HCT116 (cell line): ENCODE measurements around the gene MYH6. TPM values are rescaled to one million over a fixed set of nuclear protein-coding genes. Genes with fewer than 3 reads are reported as not detected.

Source experiments
- ATAC-seq: fragments of 200-7000 bp; cut with Tn5 transposase; 2 replicates; pipeline ENCODE4 v1.9.1; 2020; ENCODE audit warnings: mild to moderate bottlenecking, moderate library complexity
- BruUV-seq: library from RNA; stranded (reverse); fragments of 400-500 nt; replicated peaks from 2 replicates; lab custom pipeline; 2021; lab: Mats Ljungman, UMichigan
- CTCF ChIA-PET: fragments of 300-600 bp; sonication (Branson Sonifier 250); formaldehyde crosslinking; loops from one replicate; lab custom pipeline; 2021; ENCODE audit warnings: antibody characterized with exemption; lab: Charles Lee
- POLR2A ChIA-PET: fragments of 300-600, 350-600 bp; sonication (Branson Sonifier 250); formaldehyde crosslinking; loops from one replicate; lab custom pipeline; 2021; ENCODE audit warnings: antibody characterized with exemption; lab: Charles Lee
- RAD21 ChIA-PET, 2 experiments: fragments of 300-600 bp; sonication (Branson Sonifier 250); formaldehyde crosslinking; loops; one replicate each; lab custom pipeline; 2023; ENCODE audit warnings: low total read pairs in 2 of 2; ENCODE audit not compliant: uncharacterized antibody in 2 of 2, unreplicated experiment in 2 of 2, low non-redundant PET in 1 of 2; lab: Charles Lee
- DNase-seq: peaks from one replicate; pipeline ENCODE4 v3.0.0-alpha.2; 2010; ENCODE audit warnings: low read depth, low spot score
- H2AFZ ChIP-seq: fragments of 200-600 bp; shearing (Covaris generic), sonication (generic); 2 replicates; pipeline ENCODE4 v1.6.1; 2017; ENCODE audit warnings: low read depth, mixed run types, mixed read lengths, antibody characterized with exemption, low read length; ENCODE audit not compliant: poor library complexity, severe bottlenecking
- H3K27ac ChIP-seq: 2 replicates; pipeline ENCODE4 v1.5.1; 2012; ENCODE audit warnings: low read depth, low read length
- H3K27me3 ChIP-seq: fragments of 200-600 bp; sonication (generic); 2 replicates; pipeline ENCODE4 v1.6.1; 2016; ENCODE audit warnings: mixed run types, low read length, mixed read lengths; ENCODE audit not compliant: insufficient read depth
- H3K36me3 ChIP-seq, 2 experiments: fragments of 200-500 bp in 1 of 2; fragments of 200-600 bp in 1 of 2; sonication (Bioruptor generic) in 1 of 2; sonication (generic) in 1 of 2; 2 replicates each; pipeline versions ENCODE4 v1.5.1 to v1.6.1; 2014 to 2016; ENCODE audit warnings: low read length in 2 of 2, inconsistent platforms in 1 of 2, mixed read lengths in 1 of 2, mixed run types in 1 of 2; ENCODE audit not compliant: insufficient read depth in 2 of 2, control insufficient read depth in 1 of 2
- H3K4me1 ChIP-seq, 2 experiments: fragments of 200-600 bp in 1 of 2; sonication (generic) in 1 of 2; 2 replicates each; pipeline versions ENCODE4 v1.5.1 to v1.6.1; 2012 to 2017; ENCODE audit warnings: low read length in 2 of 2, inconsistent platforms in 1 of 2, mild to moderate bottlenecking in 1 of 2, mixed read lengths in 1 of 2, mixed run types in 1 of 2, moderate library complexity in 1 of 2; ENCODE audit not compliant: insufficient read depth in 2 of 2, control insufficient read depth in 1 of 2
- H3K4me2 ChIP-seq: fragments of 200-600 bp; sonication (generic); 2 replicates; pipeline ENCODE4 v1.6.1; 2017; ENCODE audit warnings: mixed run types, low read length, mixed read lengths
- H3K4me3 ChIP-seq, 2 experiments: fragments of 200-600 bp in 1 of 2; sonication (generic) in 1 of 2; replicated peaks in 1 of 2; 2 replicates each; pipeline ENCODE4 v1.5.1; 2011 to 2016; ENCODE audit warnings: low read length in 2 of 2, control low read depth in 1 of 2, low read depth in 1 of 2, mild to moderate bottlenecking in 1 of 2, mixed read lengths in 1 of 2, mixed run types in 1 of 2
- H3K79me2 ChIP-seq: fragments of 200-600 bp; sonication (generic); 2 replicates; pipeline ENCODE4 v1.6.1; 2017; ENCODE audit warnings: mild to moderate bottlenecking, mixed run types, low read length, moderate library complexity, mixed read lengths; ENCODE audit not compliant: insufficient read depth
- H3K9ac ChIP-seq: fragments of 200-600 bp; sonication (generic); 2 replicates; pipeline ENCODE4 v1.6.1; 2016; ENCODE audit warnings: low read length, mixed read lengths
- H3K9me2 ChIP-seq: fragments of 200-600 bp; sonication (generic), shearing (Covaris generic); 2 replicates; pipeline ENCODE4 v1.6.1; 2017; ENCODE audit warnings: mixed run types, mild to moderate bottlenecking, moderate library complexity; ENCODE audit not compliant: insufficient read depth
- H3K9me3 ChIP-seq, 2 experiments: fragments of 200-500 bp in 1 of 2; fragments of 200-600 bp in 1 of 2; sonication (Bioruptor generic) in 1 of 2; sonication (generic) in 1 of 2; 2 replicates each; pipeline ENCODE4 v1.6.1; 2014 to 2017; ENCODE audit warnings: low read length in 2 of 2, mixed read lengths in 2 of 2, inconsistent platforms in 1 of 2, low read depth in 1 of 2, mild to moderate bottlenecking in 1 of 2, mixed run types in 1 of 2, moderate library complexity in 1 of 2; ENCODE audit not compliant: control insufficient read depth in 1 of 2, insufficient read depth in 1 of 2
- H4K20me1 ChIP-seq: fragments of 200-600 bp; sonication (generic), shearing (Covaris generic); 2 replicates; pipeline ENCODE4 v1.6.1; 2017; ENCODE audit warnings: mixed run types, mild to moderate bottlenecking, moderate library complexity; ENCODE audit not compliant: insufficient read depth
- CBX3 ChIP-seq: IDR thresholded peaks from 2 replicates; pipeline ENCODE4 v1.6.1; 2012; ENCODE audit warnings: low read depth
- CEBPB ChIP-seq: IDR thresholded peaks from 2 replicates; pipeline ENCODE4 v1.6.1; 2012; ENCODE audit warnings: low read depth
- EGR1 ChIP-seq: IDR thresholded peaks from 2 replicates; pipeline ENCODE4 v1.6.1; 2012; ENCODE audit warnings: low read depth
- EZH2 ChIP-seq: fragments of 200-600 bp; sonication (generic); IDR thresholded peaks from 2 replicates; pipeline ENCODE4 v1.6.1; 2017; ENCODE audit warnings: antibody characterized with exemption, mixed run types
- EZH2phosphoT487 ChIP-seq: fragments of 200-600 bp; IDR thresholded peaks from 2 replicates; pipeline ENCODE4 v1.6.1; 2018; ENCODE audit warnings: antibody characterized with exemption, borderline replicate concordance
- FOSL1 ChIP-seq: IDR thresholded peaks from 2 replicates; pipeline ENCODE4 v1.6.1; 2012; ENCODE audit warnings: low read depth
- JUND ChIP-seq: IDR thresholded peaks from 2 replicates; pipeline ENCODE4 v1.6.1; 2012
- MAX ChIP-seq: IDR thresholded peaks from 2 replicates; pipeline ENCODE4 v1.6.1; 2012
- POLR2AphosphoS5 ChIP-seq: IDR thresholded peaks from 2 replicates; pipeline ENCODE4 v1.6.1; 2011; ENCODE audit warnings: mild to moderate bottlenecking, low read depth, low read length, moderate library complexity
- RAD21 ChIP-seq: IDR thresholded peaks from 2 replicates; pipeline ENCODE4 v1.6.1; 2012; ENCODE audit warnings: low read depth, mild to moderate bottlenecking
- REST ChIP-seq: IDR thresholded peaks from 2 replicates; pipeline ENCODE4 v1.6.1; 2012; ENCODE audit warnings: low read depth
- SIN3A ChIP-seq: IDR thresholded peaks from 2 replicates; pipeline ENCODE4 v1.6.1; 2012; ENCODE audit warnings: low read depth
- SP1 ChIP-seq: IDR thresholded peaks from 2 replicates; pipeline ENCODE4 v1.6.1; 2012; ENCODE audit warnings: low read depth
- SRF ChIP-seq: IDR thresholded peaks from 2 replicates; pipeline ENCODE4 v1.6.1; 2012; ENCODE audit warnings: low read depth
- TCF7L2 ChIP-seq: IDR thresholded peaks from 2 replicates; pipeline ENCODE4 v1.7.0; 2011; ENCODE audit warnings: borderline replicate concordance, inconsistent platforms; ENCODE audit not compliant: insufficient read depth, insufficient read length; ENCODE audit errors: extremely low read depth
- ZBTB33 ChIP-seq: IDR thresholded peaks from 2 replicates; pipeline ENCODE4 v1.6.1; 2011; ENCODE audit warnings: mild to moderate bottlenecking, low read length, moderate library complexity; ENCODE audit not compliant: insufficient replicate concordance; ENCODE audit errors: extremely low read depth
- ZFX ChIP-seq: fragments of 450-650 bp; IDR thresholded peaks from 2 replicates; pipeline ENCODE4 v1.6.1; 2017
- ZNF274 ChIP-seq: fragments of 200-500 bp; sonication (Bioruptor generic); IDR thresholded peaks from 2 replicates; pipeline ENCODE4 v1.6.1; 2014; ENCODE audit warnings: mild to moderate bottlenecking, low read depth, low read length, inconsistent platforms
- intact Hi-C: fragments of 100-400 bp; cut with micrococcal nuclease; formaldehyde crosslinking; loops from 2 replicates; pipeline ENCODE4 v1.10.0; 2022
- total RNA-seq: library from RNA; stranded (reverse); gene quantifications from one replicate; pipeline ENCODE4 v1.2.1, GENCODE V29; 2021; ENCODE audit not compliant: unreplicated experiment
- TF ChIP-seq, protein P1 (sequence below), 3 experiments: fragments of 200-600 bp in 1 of 3; sonication (generic) in 1 of 3; IDR thresholded peaks in 2 of 3; conservative IDR thresholded peaks in 1 of 3; 2 replicates each; pipeline ENCODE4 v1.5.1; 2012 to 2017; ENCODE audit warnings: low read depth in 2 of 3, low read length in 2 of 3, antibody characterized with exemption in 1 of 3, borderline replicate concordance in 1 of 3, control low read depth in 1 of 3, mild to moderate bottlenecking in 1 of 3, mixed read lengths in 1 of 3, mixed run types in 1 of 3, moderate library complexity in 1 of 3; ENCODE audit not compliant: insufficient read depth in 1 of 3
- TF ChIP-seq, protein P2 (sequence below): IDR thresholded peaks from 2 replicates; pipeline ENCODE4 v1.6.1; 2012

The MYH6 gene
- total RNA-seq, 1 experiment from 2014 or later, result not detected

DNA sequence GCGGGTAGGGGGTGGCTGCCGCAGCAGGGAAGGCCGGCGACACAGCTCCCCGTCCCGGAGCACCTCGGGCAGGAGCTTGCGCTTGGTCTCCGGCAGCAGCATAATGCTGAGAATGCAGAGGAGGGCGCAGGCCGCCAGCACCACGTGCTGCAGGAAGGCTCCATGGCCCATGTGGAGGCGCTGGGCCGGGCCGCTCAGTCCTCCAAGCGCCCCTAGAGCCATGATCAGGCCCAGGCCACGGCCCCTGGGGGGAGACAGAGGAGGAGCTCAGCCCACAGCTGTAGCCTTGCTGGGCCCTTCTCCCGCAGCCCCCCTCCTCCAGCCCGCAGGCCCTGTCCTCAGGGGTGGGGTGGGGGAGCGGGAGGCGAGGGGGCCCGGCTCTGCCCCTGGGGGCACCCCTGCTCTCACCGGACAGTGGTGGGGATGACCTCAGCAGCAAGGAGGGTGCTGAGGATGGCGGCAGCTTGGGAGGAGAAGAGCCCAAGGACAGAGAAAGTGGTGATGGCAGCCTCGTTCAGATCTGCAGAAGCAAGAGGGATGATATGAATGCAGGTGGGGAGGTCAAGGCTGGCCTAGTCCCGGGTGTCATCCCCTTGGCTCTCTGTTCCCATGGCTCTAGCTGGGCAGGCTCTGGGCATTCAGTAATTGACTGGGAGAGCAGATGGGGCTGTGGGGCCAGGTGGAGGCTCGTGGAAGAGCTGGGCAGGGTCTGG lies 61.2 kb downstream of the MYH6 start:
- H3K4me3 ChIP-seq, result no peak overlapping the region
- ChIA-PET POLR2A (no interaction called here), CTCF (interaction anchor here (2.0 kb wide), 1 partner anchor 14 kb away, joined by 8 read pairs; no protein-coding TSS in a partner anchor), RAD21 (no interaction called here)
- no peak overlapping the region for H3K4me2 ChIP-seq
- no peaks in the 10 kb centered on the region for H3K79me2 ChIP-seq
- BruUV-seq, result no TSS peak
- H3K27me3 ChIP-seq, result no peaks in the 10 kb centered on the region
- intact Hi-C loops, result no loop called here
- no peak for ATAC-seq
- H3K9me2 ChIP-seq, result no peaks in the 10 kb centered on the region
- H3K27ac ChIP-seq, result no peak overlapping the region
- no peaks in the 10 kb centered on the region for H4K20me1 ChIP-seq
- H3K4me1 ChIP-seq, result no peaks in the 10 kb centered on the region
- no peaks in the 10 kb centered on the region for H3K36me3 ChIP-seq
- TF ChIP-seq, protein P1, sequence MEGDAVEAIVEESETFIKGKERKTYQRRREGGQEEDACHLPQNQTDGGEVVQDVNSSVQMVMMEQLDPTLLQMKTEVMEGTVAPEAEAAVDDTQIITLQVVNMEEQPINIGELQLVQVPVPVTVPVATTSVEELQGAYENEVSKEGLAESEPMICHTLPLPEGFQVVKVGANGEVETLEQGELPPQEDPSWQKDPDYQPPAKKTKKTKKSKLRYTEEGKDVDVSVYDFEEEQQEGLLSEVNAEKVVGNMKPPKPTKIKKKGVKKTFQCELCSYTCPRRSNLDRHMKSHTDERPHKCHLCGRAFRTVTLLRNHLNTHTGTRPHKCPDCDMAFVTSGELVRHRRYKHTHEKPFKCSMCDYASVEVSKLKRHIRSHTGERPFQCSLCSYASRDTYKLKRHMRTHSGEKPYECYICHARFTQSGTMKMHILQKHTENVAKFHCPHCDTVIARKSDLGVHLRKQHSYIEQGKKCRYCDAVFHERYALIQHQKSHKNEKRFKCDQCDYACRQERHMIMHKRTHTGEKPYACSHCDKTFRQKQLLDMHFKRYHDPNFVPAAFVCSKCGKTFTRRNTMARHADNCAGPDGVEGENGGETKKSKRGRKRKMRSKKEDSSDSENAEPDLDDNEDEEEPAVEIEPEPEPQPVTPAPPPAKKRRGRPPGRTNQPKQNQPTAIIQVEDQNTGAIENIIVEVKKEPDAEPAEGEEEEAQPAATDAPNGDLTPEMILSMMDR (IDR thresholded peaks at IDR 0.05 in 2 of 3, conservative IDR thresholded peaks at IDR 0.05 in 1 of 3; ENCODE audit: borderline replicate concordance in 1 of 3, insufficient read depth in 1 of 3, low read depth in 2 of 3, low read length in 2 of 3), result no peak
- no peak for TF ChIP-seq RAD21
- TF ChIP-seq EZH2, result no peak
- TF ChIP-seq ZBTB33, result no peak
- no peak for TF ChIP-seq CEBPB
- TF ChIP-seq POLR2AphosphoS5, result no peak
- TF ChIP-seq TCF7L2, result no peak
- no peak for TF ChIP-seq SRF
- TF ChIP-seq FOSL1, result no peak
- TF ChIP-seq, protein P2, sequence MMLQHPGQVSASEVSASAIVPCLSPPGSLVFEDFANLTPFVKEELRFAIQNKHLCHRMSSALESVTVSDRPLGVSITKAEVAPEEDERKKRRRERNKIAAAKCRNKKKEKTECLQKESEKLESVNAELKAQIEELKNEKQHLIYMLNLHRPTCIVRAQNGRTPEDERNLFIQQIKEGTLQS, result no peak
- TF ChIP-seq ZFX, result no peak
- TF ChIP-seq SIN3A, result no peak
- no peak for TF ChIP-seq CBX3
- no peak for TF ChIP-seq JUND
- TF ChIP-seq REST, result no peak
- TF ChIP-seq EZH2phosphoT487, result no peak
- TF ChIP-seq ZNF274, result no peak
- no peak for TF ChIP-seq MAX
- TF ChIP-seq SP1, result no peak
- no peak for TF ChIP-seq EGR1
- TF ChIP-seq, all 23 proteins: peak for 0
- no peak overlapping the region for H3K9ac ChIP-seq
- no peak overlapping the region for H2AFZ ChIP-seq
- H3K9me3 ChIP-seq, result no peaks in the 10 kb centered on the region
- DNase-seq, result no peak
